ENCODE results near the gene PLXNA2. TPM values are rescaled to one million over a fixed set of nuclear protein-coding genes. Genes with fewer than 3 reads are reported as not detected.

Gene PLXNA2
- polyA plus RNA-seq, 3 donors, result 14.8 to 21.2 (median 16.4) TPM

DNA sequence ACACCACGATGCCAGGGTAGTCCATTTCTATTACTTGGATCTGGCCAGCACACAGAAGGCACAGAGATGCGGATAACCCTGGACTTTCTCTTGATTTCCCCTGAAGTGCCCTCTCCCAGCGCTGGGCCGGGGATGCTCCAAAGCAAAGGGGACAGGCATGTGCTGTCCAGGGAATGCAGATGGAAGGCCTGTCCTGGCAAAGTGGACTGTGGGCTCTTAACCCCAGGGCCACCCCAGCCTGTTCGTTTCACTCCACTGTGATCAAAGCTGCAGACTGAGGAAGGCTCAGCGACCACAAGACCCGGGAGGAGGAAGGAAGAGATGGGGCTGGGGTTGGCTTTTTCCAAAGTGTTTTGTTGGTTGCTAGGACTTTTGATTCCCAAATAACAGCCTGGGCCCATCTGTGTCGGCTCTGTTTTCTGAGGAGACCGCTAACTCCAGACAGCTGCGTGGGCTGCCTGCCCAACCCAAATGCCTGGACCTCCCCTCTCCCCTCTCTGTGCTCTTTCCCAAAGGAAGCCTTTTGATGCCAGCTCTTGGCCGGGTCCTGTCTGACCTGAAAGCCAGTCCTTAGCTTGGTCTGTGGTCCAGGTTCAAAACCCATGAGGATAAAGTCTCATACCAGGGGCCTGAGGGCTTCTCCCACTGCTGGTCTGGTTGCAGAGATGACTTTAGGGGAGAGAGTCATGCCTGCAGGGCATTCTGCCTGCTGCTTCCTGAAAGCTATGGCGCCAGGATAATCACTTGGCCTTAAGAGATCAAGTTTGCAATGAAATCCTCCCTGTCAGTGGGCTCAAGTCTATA is 213.7 kb downstream of the PLXNA2 start:
- DNase-seq, result peak; percentile 80

DNA sequence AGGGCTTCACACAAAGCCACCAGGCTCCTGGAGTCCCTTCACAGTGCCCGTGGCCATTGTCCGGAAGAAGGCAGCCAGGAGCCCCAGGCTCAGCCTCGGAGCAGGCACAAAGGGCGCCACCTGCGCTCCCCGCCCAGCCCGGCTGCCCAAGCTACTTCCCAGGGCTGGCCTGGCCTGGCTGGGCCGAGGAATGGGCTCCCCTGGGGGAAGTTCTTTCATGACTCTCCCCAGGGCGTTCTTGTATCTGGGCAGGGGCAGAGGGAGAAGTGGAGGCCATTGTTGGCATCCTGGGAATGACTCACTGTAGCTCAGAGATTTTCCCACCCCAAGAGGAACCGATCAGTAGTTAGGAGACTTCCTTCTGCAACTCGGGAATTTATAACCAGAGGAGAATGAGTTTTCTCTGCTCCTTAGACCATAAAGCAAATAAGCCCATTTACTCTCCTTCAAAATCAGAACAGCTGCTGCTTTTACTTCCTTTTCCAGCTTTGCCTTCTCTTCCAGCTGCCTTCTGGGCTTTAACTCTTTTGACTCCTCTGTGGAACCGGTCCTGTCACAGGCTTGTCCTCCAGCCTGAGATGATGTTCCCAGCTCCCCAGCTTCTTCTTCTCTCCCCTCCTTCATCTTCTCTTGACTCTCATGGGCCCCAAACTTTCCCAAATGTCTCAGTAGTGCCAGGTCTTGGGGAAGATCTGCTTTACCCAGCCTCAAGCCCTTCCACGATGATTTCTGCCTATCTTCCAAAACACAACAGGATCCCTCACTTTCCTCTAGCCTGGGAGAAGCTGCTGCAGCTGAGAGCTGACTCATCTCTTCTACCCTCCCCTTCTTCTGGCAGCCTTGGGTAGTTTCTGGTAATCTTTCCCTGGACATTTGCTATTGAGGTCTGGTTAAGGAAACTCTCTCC is 214.6 kb downstream of the PLXNA2 start:
- DNase-seq, result no peak

DNA sequence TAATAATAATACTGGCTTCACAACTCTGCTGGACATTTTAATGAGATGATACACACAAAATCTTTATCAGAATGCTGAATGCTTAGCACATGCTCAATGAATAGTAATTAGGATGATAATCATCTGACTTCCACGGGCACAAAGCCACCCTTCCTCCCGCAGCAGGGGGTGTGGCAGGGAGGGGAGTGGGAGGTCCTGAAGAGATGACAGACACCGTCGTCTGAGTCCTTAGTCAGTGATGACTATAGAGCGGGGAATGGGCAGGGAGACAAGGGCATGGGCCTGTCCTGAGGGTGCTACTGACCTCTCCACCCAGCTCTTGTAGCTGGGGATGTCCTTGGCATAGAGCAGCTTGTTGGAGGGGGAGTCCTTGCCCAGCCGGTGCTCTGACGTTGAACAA is 215.7 kb downstream of the PLXNA2 start:
- DNase-seq, result no peak

DNA sequence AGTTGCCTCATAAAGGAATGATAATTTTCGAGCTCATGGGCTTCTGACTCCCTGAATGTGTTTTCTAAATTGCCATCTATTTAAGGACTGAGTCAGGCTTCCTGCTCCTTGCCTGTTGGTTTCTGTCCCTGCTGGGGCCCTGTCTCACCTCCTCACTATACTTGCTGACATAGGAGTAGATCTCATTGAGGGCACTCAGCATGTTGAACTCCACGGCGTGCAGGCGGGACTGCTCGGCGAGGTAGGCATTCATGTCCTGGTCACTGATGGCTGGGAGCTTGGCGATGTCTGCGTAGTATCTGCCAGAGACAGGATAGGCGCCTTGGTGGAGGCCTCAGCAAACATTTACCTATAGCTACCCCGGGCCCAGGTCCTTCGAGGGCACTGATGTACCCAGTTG is 216.3 kb downstream of the PLXNA2 start:
- DNase-seq, result no peak

DNA sequence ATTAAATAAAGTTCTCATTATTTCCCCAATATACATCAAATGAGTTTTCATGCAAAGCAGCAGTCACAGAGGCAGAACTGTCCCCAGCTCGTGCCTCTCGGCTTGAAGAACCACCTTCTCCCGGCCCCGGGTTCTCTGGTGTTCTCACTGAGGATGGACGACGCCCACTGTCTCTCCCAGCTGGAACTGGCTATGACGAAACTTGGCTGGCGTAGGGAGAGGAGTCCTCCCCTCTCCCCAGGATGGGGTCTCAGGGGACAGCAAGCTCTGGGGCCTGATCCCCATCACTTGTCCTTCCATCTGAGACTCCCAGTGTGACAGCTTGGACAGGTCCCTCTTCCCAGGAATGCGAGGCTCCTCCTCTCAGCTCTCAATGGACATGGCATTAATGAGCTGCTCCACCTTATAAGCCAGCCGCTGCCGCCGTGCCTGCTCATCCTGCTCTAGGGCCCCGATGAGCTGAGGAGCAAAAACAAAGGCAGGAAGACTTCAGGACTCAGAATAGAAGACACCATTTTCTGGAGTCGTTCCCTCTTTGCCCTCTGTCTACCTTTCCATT is 217.2 kb downstream of the PLXNA2 start:
- no peak for DNase-seq

DNA sequence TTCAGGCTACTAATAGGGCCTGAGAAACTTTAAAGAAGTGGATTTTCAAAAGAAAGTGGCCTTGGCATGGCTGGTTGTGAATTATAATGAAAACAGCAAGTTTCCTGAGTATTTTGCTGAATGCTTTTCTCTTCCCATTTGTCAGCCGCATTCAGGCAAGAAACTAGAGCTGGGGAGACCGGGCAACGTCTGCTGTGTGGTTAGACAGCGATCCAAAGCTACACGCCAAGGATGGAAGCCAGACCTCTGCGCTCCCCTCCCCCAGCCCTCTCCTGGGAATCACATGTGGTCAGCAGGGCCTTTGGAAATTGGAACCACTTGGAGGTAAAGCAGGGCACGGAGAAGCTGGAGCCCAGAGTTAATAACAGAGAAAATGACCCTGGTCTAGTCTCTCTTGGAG is 219.2 kb downstream of the PLXNA2 start:
- no peak for DNase-seq

DNA sequence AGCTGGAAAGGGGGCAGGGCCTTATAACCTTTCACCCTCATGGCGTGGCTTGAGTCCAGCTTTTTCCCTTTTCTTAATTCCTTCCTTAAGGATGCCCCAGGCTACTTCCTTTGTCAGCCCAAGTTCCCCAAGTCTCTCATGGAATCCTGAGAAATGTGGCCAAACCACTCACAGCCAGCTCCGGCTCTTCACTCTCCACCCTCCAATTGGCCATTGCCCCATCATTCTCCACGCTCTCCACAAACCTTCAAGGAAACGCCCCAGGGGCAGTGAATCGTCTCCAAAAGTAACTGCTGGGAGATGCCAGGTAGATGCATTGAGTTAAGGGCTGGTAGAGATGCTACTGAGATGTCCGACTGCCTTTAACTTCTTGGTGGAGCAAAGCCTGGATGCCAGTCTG is 219.8 kb downstream of the PLXNA2 start:
- no peak for DNase-seq

DNA sequence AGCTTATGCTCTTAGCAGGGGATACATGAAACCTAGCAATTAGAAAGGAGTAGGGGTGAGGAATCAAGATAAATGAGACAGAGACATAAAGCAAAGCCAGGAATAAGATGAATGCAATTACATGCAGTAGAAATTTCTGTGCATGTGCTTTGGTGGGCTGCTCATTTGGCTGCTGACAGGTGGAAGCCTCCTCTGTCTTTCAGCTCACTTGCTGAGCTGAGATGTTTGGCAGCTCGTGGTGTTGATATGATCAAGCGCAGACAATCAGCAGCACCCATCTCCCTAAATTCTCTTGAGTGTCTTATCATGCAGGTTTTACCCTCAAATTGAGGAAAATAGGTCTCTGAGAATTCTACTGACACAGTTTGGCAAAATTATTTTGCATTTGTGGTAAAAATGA is 224.9 kb downstream of the PLXNA2 start:
- no peak for DNase-seq

DNA sequence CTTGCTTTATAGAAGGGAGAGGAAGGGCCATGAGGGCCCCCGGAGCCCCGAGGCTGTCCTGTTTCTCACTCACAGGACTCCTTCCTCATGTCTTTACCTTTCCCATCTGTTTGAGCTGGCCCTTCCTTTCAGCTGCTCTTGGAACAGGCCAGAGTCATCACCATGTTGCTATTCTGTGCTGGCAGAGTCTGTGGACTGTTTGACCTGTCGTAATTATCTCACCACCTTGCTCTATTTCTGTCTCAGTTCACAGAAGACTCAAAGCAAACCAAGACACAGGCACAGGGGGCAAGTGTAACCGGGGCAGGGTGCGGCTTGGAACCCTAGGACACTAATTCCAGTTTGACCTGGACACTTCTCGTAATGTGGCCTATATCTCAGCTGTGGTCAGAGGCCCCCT is 228.9 kb downstream of the PLXNA2 start:
- no peak for DNase-seq

DNA sequence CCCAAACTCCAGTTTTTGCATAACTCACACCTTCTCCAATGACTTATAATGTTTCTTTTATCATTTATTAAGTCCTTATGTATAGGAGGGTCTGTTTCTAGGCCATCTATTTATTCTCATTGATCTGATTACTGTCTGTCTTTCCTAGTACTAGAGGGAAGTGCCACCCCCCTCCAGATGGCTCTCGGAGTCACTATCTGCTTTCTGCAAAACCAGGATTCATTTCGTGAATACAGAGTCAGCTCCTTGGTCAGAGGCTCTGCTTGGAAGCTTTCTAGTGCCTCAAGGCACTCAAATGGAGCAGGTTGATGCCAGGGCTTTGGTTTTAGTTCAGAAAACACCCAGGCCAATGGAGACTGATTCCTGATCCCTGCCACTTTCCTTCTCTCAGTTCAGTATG is 231.0 kb downstream of the PLXNA2 start:
- no peak for DNase-seq

DNA sequence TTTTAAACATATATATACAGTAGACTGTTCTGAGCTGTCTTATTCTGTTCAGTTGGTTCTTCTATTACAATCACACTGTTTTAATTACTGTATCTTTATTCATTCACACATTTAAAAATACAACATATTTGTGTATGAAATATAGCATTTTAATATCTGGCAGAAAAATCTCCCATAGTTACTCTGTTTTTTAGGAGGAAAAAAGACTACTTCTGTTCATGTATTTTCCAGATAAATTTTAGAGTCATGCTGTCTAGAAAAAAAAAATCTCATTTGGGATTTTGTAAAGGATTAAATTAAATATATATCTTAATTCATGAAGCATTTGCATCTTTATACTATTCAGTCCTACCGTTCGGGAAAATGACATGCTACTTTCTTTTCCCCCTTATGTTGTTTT is 231.5 kb downstream of the PLXNA2 start:
- no peak for DNase-seq

DNA sequence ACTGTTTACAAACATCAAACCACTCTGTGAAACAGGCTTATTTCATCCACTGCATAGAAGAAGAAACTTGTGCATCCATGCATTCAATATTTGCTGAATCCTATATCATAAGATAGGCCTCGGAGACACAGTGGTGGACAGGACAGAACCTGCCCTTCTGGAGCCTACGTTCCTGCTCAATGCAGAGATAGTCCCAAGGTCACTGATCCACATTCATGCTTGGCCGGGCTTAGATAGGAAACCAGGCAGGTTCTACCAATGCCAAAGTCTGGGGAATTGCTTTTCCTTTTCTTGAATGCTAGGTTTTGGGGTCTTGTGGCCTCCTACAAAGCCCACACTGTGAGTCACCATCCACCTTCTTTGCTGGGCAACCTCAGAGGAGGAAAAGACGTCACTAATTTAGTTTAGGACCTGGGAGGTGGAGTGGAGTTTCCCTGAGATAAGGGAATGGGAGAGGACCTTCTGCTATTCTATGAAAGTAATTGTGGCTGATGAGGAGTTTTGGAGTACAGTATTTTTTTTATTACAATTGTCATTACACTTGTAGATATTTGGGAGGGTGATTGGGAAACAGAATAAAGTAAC is 233.6 kb downstream of the PLXNA2 start:
- DNase-seq, result no peak

DNA sequence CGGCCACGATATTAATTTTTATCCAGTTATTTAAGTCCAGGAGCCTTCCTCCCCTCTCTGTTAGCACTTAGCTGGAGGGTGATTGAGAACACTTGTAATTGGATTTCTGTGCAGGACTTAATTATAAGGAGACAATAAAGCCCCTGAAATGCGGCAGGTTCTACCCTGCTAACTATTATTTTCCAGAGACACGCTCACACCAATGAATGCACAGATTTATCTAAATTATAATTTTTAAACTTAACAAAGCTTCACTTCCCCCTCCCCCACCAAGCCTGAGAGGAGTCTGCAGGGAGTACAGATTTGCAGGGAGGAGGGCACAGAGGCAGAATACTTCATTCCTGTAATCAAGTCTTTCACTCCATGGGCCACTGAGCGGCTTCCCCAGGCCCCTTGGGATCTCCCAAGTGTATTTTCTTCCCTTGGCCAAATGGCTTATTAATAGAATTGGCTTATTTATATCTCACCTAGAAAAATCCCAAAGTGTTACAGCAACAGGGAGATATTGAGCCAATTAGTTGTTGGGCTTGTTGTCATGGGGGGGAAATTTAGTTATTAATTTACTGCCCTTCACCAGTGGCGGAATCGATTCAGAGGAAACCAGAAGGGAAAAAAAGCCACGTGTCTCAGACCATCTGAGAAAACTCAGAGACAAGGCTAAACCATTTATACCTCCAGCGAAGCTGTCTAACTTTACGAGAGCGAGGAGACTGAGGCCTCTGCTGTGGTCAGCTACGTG is 234.3 kb downstream of the PLXNA2 start:
- DNase-seq, result no peak

DNA sequence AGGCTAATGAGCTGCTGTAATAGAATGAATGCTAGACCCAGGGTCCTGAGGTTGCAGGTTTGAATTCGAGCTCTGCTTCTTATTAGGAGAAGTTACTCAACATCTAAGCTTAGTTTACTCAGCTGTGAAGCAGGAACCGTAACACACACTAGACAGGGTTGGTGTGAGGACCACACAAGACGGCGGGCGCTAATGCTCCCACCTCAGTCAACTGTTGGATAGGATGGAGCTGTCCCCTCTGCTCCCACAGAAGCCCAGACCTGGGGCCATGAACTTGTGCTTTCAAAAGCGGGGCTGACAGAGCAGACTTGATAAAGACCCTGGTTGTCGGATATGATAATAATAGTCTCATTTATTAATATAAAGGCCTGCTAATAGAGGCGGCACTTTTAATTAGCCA is 234.9 kb downstream of the PLXNA2 start:
- no peak for DNase-seq

DNA sequence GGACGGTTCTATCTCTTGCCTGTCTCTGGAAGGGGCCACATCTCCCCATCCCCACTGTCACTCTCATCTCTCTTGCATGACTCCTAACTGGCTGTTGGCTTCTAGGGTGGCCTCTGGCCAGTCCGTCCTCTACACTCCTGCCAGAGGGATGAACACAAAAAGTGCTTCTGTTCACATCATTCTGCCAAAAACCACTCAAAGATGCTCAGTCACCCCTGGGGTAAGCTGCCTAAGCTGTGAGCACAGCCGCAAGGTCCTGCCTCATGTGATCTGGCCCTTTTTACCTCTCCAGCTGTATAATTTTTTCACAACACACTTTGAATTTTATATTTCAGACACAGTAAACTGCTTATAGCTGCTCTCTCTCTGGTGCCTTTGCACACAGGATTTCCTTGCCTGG is 235.7 kb downstream of the PLXNA2 start:
- no peak for DNase-seq

DNA sequence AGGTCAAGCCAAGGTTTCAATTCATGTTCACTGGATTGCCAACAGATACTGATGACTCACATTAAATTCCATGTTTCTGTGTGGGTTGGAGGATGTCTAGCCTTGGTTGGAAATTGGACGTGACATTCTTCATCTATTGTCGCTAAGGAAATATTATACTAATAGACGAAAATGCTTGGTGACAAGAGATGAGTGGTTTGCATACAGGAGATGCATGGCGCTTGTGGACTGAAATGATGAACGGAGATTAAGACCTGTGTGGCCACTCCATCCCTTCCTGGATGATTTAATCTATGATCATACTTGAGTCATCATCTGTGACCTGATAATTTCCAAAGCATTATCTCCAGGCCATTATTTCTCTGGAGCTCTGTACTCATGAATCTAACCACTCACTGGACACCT is 236.2 kb downstream of the PLXNA2 start:
- DNase-seq, result no peak

DNA sequence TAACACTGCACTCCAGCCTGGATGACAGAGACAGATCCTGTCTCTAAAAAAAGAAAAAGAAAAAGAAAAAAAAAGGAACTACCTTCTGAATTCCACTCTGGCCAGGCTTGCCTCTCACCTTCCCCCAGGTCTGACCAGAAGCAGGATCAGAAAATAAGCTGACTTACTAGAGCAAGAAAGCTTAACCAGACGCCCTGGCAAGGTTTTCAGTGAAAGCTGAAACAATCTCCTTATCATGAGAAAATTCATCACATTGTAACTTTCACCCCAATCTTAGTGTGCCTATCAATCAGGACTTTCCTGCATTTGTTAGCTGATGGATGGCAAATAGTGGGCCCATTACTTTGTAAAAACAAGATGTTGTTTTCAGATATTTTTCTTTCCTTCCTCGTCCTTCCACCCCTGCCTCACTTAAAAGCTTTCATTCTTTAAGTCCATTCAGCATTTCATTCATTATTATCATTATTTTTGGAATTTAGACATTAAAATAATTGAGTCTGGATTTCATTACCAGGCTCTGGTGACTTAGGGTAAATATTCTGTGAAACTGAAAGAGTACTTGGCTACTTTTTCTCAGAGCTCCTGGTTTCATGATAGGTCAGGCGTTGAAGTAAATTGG is 236.8 kb downstream of the PLXNA2 start:
- no peak for DNase-seq

DNA sequence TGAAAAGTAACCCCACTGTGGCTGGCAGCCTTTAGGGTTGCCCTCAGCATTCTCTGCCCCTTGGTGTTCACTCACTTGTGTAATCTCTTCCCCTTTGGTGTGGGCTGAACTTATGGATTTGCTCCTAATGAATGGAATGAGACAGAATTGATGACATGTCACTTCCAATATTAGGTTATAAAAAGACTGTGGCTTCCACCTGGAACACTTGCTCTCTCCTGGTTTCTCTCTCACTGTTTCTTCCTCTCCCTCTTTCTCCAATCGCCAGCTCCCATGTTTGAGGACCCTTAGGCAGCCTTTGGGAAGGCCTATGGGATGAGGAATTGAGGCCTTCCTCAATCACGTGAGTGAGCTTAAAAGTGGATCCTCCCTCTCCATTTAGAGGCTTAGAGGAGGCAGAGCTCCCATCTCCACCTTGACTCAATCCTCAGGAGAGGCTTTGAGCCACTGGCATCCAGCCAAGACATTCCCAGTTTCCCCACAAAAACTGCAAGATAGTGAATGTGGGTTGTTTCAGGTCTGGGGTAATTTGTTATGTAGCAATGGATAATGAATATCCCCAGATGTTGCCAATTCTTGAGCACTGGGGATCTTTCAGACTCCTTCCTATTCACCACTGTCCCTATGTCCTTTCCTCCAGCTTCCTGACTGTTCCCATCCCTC is 237.8 kb downstream of the PLXNA2 start:
- no peak for DNase-seq

DNA sequence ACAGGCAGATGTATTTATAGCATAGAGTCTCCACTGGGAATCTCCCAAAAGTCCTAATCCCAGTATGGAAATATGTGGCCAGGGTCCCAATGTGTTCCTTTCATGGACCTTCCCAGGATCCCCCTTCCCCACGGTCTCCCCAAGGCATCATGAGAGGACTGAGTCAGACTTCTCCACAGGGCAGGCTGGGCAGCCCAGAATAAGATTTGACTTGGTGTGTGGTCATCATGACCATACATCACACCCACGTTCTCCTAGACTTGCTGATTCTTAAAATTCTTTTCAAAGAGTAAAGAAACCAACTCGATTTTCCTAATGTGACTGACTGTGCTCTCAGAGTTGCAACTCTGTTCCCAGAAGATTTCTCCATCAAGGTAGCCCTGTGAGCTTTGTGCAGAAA is 239.3 kb downstream of the PLXNA2 start:
- no peak for DNase-seq

DNA sequence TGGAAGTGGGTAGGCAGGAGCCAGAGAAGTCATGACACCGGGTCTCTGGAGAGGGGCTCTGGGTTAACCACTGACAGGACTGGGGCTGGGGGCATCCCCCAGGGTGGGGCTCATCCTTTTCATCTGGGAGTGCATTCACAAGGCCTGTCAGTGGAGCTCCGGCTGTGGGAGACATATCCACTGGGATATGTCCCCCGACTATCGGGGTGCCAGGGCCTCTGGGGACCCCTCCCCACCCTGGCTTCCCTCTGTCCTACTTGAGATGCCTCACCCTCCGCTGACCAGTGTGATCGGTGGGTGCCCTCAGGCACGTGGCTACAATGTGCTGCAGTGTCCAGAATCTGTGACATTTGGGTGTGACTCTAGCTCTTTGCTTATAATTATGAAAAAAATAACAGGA is 240.9 kb downstream of the PLXNA2 start:
- no peak for DNase-seq

DNA sequence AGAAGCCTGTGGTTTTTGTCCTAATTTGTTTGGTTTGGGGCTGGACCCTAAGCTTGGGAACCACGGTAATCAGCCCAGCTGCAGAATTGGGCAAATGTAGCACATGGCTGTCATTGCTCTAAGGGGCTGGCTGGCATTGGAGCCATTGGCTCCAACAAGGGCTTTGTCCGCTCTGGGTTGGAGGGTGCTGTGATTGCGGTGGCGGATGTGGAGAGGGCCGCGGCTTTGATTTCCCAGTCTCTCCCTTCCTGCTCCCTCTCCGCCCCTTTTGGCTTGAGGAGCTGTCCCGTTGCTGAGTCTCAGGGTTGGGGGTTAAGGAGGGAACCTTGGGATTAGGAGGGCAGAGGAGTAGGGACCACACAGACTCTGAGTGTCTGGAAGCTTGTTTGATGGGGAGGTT is 241.5 kb downstream of the PLXNA2 start:
- no peak for DNase-seq
